Activated T-helper 2 cell treated with anti-CD3 and anti-CD28 coated beads, Interferon-gamma antibody, Interleukin-2, Interleukin-4, amounts not matched to agents 10 μg/mL and 5 μg/mL and 100 μg/mL, durations not matched to agents 14 hours and 24 hours and 36 hours (primary cell): ENCODE measurements around the gene HOXA10. TPM values are rescaled to one million over a fixed set of nuclear protein-coding genes. Genes with fewer than 3 reads are reported as not detected.
A peak's percentile ranks its signal among the peaks of the same experiment; 100 is the strongest.

Experiments used
- DNase-seq: peaks from one replicate; pipeline ENCODE4 v3.0.0; 2021; ENCODE audit warnings: low spot score
- H3K27ac Mint-ChIP-seq: one replicate; pipeline ENCODE4 v1.8.0; 2021; ENCODE audit warnings: mixed read lengths
- H3K27me3 Mint-ChIP-seq: one replicate; pipeline ENCODE4 v1.8.0; 2021; ENCODE audit warnings: low read depth, mixed read lengths
- H3K36me3 Mint-ChIP-seq: one replicate; pipeline ENCODE4 v1.8.0; 2021; ENCODE audit warnings: low read depth, mixed read lengths
- H3K4me1 Mint-ChIP-seq: one replicate; pipeline ENCODE4 v1.8.0; 2021; ENCODE audit warnings: low read depth, mixed read lengths
- H3K4me3 Mint-ChIP-seq: one replicate; pipeline ENCODE4 v1.8.0; 2021; ENCODE audit warnings: low read depth, mild to moderate bottlenecking, moderate library complexity, mixed read lengths
- H3K9me3 Mint-ChIP-seq: one replicate; pipeline ENCODE4 v1.8.0; 2021; ENCODE audit warnings: mixed read lengths
- intact Hi-C: fragments of 100-400 bp; cut with micrococcal nuclease; formaldehyde crosslinking; loops from one replicate; pipeline ENCODE4 v1.15.1; 2023
- total RNA-seq: library from RNA; stranded (reverse); gene quantifications from 2 replicates; pipeline ENCODE4 v1.2.3, GENCODE V29; 2022

The HOXA10 gene
- total RNA-seq, 1 donor from 2014 or later, result not detected

DNA sequence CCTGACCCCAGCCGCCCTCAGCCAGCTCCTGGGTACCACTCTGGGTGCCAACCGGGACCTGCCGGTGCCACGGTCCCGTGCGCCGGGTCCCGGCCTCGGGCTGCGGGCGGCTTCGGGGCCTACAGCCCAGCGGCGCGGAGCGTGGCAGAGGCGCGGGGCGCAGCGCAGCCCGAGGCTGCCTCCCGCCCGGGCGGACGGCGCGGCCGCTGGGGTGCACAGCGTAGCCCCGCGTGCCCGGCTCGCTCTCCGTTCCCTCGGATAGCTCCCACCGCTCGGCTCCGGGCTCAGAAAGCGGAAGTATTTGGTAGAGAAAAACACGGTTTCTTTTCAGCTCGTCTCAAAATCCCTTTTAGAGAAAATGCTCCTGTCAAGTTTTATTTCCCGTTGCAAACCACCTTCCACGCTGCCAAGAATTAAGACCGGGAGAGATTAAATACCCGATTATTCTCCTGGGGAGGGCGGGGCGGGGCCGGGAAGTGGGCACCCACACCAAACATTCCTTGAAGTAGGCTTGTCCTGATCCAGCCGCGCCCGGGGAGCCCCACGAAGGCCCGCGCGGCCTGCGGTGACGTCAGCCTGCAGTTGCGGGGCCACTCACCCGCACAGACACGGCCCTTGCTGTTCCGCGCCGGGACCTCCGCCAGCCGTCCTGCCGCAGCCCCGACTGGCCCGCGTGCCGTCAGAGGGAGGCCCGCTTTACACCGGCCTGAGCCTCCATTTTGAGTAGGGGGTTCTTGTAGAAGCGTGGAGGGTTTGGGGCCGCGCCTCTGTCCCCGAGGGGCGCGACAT is 18.6 kb upstream of the HOXA10 start:
- intact Hi-C loops, result loop anchor here (10.0 kb wide), 1 partner anchor 592 kb away; no protein-coding TSS in a partner anchor
- DNase-seq, result no peak
- peaks cover 88% of the 10 kb centered on the region for H3K27me3 Mint-ChIP-seq

DNA sequence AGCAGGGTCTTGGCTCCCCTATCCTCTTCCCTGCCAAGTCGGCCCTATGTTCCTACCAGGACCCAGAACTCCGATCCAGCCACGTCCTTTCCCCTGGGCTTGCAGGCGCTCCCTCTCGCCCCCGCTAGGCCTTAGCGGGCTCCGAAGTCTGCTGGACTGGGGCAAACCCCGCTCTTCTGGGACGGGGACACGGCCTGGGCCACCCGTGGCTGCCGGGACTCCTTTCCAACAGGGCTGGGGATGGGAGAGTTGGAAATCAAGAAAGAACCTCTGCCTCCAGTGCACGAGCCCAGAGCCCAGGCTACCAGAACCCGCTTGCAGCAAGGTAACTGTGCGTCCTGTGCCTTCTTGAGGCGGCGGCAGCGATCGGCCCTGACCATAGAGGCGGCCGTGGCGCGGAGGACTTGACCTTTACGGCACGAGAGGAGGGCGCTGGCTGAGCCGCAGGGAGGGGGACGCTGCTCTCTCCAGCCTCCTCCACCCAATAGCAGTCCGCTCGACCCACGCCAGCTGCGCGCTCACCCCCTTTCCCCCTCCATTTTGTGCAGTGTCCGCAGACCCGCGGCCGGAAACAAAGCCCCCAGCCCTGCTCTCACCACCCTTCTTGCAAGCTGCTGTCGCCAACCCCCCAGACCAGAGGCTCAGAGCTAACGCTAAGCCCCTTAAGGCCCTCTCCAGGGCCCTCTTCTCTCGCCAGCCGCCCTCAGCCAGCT is 17.9 kb upstream of the HOXA10 start:
- H3K36me3 Mint-ChIP-seq, result no peaks in the 10 kb centered on the region
- no peaks in the 10 kb centered on the region for H3K9me3 Mint-ChIP-seq
- no peak for DNase-seq
- peaks cover 8% of the 10 kb centered on the region for H3K4me1 Mint-ChIP-seq
- no peak overlapping the region for H3K27ac Mint-ChIP-seq
- H3K4me3 Mint-ChIP-seq, result no peak overlapping the region
- H3K27me3 Mint-ChIP-seq, result peaks cover 88% of the 10 kb centered on the region
- intact Hi-C loops, result loop anchor here (10.0 kb wide), 1 partner anchor 593 kb away; no protein-coding TSS in a partner anchor

More for the DNA sequence above, 18.6 kb upstream of the HOXA10 start:
- no peak overlapping the region for H3K4me3 Mint-ChIP-seq
- H3K4me1 Mint-ChIP-seq, result peaks cover 8% of the 10 kb centered on the region
- no peak overlapping the region for H3K27ac Mint-ChIP-seq
- H3K9me3 Mint-ChIP-seq, result no peaks in the 10 kb centered on the region
- no peaks in the 10 kb centered on the region for H3K36me3 Mint-ChIP-seq

DNA sequence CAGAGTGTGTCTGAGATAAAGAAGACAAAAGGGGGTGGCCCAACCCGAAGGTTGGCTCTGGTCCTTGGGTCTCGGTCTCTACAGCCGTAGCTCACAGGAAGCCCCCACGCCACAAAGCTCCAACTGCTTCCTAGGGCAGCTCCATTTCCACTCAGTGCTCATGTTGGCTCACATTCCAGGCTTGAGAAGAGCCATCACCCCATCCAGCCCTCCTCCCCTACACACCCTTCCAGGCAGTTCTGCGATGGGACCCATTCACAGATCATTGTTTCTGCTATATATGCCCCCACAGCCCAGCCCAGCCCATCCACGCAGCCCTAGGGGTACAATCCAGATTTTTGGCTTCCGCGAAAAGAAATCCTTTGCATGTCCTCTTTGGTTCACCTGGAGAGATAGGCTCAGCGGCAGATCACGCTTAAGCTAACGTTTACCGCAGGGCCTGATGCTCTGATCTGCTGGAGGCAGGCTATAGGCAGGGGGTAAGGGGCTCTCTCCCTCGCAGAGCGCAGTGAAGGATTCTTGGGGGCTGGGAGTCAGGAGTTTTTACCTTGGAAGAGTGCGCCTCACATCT is 17.1 kb upstream of the HOXA10 start:
- DNase-seq, result no peak
- no peak overlapping the region for H3K4me3 Mint-ChIP-seq
- peaks cover 7% of the 10 kb centered on the region for H3K4me1 Mint-ChIP-seq
- H3K9me3 Mint-ChIP-seq, result no peaks in the 10 kb centered on the region
- no peaks in the 10 kb centered on the region for H3K36me3 Mint-ChIP-seq
- no peak overlapping the region for H3K27ac Mint-ChIP-seq
- H3K27me3 Mint-ChIP-seq, result peaks cover 88% of the 10 kb centered on the region
- intact Hi-C loops, result loop anchor here (10.0 kb wide), 1 partner anchor 594 kb away; no protein-coding TSS in a partner anchor

DNA sequence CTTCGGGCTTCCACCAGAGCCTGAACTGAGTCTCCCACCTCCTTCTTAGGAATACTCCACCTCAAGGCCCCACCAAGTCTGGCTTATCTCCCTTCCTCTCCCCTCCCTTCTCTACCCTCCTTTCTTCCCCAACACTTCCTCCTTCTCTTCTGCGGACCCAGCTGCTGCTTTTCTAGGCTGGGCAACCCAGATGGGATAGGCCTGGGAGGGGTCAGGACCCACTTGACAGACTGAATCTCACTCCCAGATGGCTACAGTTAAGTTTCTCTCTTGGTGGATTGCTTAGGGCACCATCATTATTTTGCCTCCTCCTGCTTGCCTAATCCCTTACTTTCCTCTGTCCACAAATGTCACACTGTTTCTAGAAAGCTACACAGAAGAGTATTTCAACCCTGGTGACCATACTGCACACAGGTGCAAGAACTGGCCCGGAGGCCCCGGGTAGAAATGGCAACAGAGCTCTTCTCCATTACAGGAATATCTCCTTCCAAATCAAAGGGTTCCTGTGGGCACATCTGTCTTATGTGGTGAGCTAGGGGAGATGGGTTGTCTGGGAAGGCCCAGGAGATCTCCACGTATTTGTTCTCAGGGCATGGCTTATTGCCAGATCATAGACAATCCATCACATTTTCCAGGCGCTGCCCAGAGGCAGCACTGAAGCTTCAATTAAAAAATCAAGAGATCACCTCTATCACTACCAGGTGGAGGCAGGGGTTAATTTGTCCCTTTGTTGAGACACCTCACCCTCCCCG is 16.1 kb upstream of the HOXA10 start:
- Mint-ChIP-seq H3K9me3 (no peaks in the 10 kb centered on the region), H3K27me3 (peaks cover 92% of the 10 kb centered on the region), H3K4me1 (peaks cover 9% of the 10 kb centered on the region), H3K36me3 (no peaks in the 10 kb centered on the region), H3K27ac (no peak overlapping the region), H3K4me3 (no peak overlapping the region)
- intact Hi-C loops, result loop anchor here (10.0 kb wide), 1 partner anchor 595 kb away; no protein-coding TSS in a partner anchor
- no peak for DNase-seq

DNA sequence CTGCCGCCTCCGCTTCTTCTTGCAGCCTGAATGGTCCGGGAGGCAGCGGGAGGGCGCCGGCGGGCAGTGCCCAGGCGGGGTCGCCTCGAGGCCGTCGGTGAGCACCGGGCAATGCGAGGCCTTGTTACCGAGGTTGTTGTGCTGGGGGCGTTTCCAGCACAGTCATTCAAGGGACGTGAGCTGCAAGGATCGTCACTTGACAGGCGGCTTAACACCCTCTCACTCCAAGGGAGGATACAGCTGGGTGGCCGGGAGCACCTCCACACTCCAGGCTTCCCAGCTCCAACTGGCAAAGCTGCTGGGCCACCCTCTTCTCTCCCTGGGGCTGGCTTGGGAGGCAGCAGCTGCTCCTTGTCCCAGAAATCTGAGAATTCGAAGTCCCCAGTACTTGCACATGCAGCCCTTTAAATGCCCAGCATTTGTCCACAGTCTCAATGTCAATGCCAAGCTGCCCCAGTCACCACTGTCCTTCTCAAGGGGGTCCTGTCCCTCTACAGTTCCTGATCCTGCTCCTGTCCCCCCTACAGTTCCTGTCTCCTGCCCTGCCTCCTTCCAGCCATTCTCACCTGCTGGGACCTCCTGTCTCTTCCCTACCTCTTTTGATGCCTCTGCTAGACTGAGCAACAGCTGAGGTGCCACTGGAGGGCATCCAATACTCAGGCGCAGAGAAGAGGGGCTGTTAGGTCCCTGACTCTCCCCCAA is 15.3 kb upstream of the HOXA10 start:
- H3K36me3 Mint-ChIP-seq, result no peaks in the 10 kb centered on the region
- no peaks in the 10 kb centered on the region for H3K9me3 Mint-ChIP-seq
- H3K4me1 Mint-ChIP-seq, result peaks cover 14% of the 10 kb centered on the region
- no peak for DNase-seq
- peaks cover 91% of the 10 kb centered on the region for H3K27me3 Mint-ChIP-seq
- no peak overlapping the region for H3K27ac Mint-ChIP-seq
- intact Hi-C loops, result no loop called here
- no peak overlapping the region for H3K4me3 Mint-ChIP-seq

DNA sequence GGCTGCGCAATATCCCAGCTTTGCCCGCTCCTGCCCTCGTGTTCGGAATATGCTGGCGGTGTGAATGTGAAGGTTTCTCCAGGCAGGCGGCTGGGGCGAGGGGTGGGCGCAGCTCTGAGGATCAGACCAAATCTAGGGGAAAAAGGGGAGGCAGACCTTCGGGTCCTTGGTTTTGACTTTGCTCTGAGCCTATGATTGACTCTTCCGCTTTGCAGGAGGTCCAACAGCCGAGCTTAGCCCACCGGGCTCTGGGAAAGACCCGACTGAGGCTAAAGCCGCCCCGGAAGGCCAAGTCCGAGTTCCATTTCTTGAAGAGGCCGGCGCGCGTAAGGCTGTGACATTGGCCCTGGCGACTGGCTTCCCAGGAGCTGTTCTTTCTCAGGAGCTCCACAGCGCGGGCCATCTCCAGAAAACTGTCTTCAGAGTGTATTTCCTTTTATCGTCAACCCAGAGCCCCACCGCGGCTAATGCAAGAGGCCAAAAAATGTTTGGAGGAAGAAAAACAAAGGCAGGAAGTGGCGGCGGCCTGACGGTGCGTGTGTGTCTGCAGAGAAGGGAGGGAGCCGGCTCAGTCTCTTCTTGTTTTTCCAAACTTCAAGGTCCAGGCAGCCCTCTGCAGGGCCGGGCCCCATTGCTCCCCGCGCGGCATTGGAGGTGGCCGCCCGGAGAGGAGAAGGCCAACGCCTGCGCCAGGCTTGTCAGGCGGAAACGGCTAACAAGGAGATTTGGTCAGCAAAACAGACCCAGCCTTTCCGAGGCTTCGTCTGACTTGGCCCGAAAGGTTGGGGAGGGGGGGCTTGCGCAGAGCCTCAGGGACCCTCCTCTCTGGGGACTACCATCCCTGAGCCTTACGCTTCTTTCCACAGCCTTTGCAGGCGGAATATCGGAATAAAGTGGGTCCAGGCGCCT is 14.5 kb upstream of the HOXA10 start:
- peak overlapping the region; percentile 42 for H3K4me3 Mint-ChIP-seq
- no peaks in the 10 kb centered on the region for H3K36me3 Mint-ChIP-seq
- H3K27ac Mint-ChIP-seq, result no peak overlapping the region
- peaks cover 14% of the 10 kb centered on the region for H3K4me1 Mint-ChIP-seq
- peaks cover 87% of the 10 kb centered on the region for H3K27me3 Mint-ChIP-seq
- no peaks in the 10 kb centered on the region for H3K9me3 Mint-ChIP-seq
- no peak for DNase-seq
- intact Hi-C loops, result loop anchor here (1.0 kb wide), 1 partner anchor 16 kb away; no protein-coding TSS in a partner anchor

DNA sequence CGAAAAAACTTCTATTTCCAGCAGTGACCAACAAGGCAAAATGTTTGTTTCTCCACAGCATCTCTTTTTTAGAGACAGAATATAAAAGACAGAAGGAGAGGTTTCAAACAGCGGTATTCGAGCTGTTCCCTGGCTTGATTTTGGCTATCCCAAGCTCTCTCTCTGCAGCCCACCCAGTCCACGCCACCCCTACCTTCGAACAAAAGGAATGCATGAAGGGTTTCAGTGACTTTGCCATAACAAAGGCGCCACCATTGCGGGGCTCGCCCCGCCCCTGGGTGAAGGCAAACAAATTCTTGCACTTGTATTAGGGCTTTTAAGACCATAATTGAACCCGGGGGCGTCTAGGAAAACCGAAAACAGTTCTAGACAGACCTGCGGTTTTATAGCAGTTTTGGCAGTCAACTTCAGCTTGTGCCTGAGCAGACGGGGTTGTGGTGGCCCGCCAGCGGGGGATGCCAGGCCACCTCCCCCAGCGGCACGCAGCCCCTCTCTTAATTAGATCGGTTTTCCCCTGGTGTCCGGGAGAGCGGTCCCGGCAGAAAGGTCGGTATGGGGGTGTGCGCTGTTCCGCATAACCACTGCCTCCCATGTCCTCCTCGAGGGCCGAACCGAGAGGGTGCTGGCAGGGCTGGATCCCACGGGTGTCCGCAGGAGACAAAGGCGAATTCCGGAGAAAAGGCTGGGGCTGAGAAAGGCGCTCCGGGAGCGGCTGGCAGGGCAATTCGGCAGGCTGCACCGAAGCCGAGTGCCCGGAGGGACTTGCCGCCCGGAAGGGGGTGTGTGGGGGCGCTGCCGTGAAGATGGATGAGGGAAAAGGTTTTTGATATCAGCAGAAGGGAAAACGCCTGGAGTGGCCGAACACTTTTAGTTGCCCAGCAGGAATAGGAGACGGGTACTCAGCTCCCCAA is 13.6 kb upstream of the HOXA10 start:
- H3K36me3 Mint-ChIP-seq, result no peaks in the 10 kb centered on the region
- peaks cover 84% of the 10 kb centered on the region for H3K27me3 Mint-ChIP-seq
- peaks cover 14% of the 10 kb centered on the region for H3K4me1 Mint-ChIP-seq
- intact Hi-C loops, result loop anchor here (1.0 to 2.0 kb wide), 2 partner anchors 13 to 15 kb away; partner anchors contain the start of gene HOXA13
- H3K9me3 Mint-ChIP-seq, result no peaks in the 10 kb centered on the region
- no peak overlapping the region for H3K27ac Mint-ChIP-seq
- DNase-seq, result no peak
- no peak overlapping the region for H3K4me3 Mint-ChIP-seq

DNA sequence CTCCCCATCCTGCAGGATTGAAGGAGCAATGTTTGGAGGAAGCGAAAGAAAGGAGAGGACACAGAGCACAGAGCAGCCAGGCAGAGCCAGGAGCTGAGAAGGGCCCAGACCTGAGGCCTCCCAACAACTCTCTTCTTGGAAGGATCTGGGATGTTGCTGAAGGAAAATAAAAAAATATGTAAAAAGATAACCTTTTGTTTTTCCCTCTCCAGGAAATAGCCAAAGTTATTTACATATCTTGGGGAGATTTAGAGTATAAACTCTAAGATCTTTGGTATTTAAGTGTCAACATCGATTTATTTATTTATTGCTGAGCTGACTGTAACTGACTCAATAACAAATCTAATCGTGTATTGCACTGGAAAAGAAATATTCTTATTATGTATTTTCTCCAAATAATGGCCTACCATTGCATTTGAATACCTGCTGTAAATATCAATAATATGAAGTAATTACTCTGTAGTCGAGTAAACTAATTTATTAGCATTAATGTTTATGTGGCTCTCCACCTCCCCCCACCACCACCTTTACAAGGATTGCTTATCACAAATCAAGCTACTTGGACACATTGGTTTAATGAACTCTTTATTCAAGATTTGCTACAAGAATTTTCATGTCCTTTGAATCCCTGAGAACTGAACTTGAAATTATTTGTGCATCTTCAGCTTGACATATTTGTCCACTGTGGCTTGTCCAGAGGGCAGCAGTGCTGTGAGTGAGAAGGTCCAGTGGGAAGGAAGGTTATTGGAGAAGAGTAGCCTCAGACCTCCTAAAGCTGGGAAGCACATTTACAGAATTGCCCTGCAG is 12.8 kb upstream of the HOXA10 start:
- peaks cover 83% of the 10 kb centered on the region for H3K27me3 Mint-ChIP-seq
- peaks cover 14% of the 10 kb centered on the region for H3K4me1 Mint-ChIP-seq
- DNase-seq, result no peak
- H3K4me3 Mint-ChIP-seq, result no peak overlapping the region
- no peaks in the 10 kb centered on the region for H3K36me3 Mint-ChIP-seq
- intact Hi-C loops, result loop anchor here (2.0 kb wide), 1 partner anchor 14 kb away; the partner anchor contains the start of gene HOXA13
- H3K9me3 Mint-ChIP-seq, result no peaks in the 10 kb centered on the region
- H3K27ac Mint-ChIP-seq, result no peak overlapping the region

DNA sequence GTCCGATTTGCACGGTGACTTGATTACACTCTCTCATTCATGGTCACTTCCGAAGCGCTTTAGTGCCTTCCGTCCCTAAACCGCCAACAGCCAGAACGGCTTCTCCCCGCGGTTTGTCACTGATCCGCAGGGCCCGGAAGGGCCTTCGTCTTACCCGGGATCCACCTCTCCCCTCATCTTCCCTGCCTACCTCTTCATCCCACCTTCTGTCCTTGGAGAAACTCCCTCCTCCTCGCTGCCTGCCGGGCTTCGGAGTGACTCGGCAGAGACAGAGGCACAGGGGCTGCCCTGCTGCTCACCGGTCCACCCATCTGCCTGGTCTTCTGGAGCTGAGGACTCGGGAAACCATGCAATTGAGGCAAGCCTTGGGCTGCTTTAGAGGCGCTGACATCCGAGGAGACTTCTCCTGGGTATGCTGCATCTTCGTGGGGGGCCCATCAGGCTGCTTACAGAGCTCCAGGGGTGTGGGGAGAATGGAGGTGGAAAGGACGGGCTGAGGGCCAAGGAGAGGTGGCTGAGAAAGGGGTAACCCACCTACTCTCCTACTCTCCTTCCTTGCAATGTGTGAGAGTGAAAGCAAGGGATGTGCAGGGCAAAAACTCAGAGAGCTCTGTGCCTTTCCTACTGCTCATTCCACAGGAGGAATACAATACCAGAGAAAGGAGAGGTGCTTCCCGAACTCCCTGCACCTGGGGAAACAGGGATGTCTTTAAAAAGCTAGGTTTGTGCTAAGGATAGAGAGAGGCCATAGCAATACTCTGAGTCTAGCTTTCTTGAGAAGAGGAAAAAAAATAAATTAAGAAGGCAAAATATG is 11.9 kb upstream of the HOXA10 start:
- no peak overlapping the region for H3K4me3 Mint-ChIP-seq
- intact Hi-C loops, result loop anchor here (2.0 kb wide), 3 partner anchors 15 to 29 kb away; partner anchors contain the start of genes HOXA13 and HOXA7

More for the DNA sequence above, 11.9 kb upstream of the HOXA10 start:
- peaks cover 82% of the 10 kb centered on the region for H3K27me3 Mint-ChIP-seq
- H3K4me1 Mint-ChIP-seq, result peaks cover 14% of the 10 kb centered on the region
- DNase-seq, result no peak
- H3K27ac Mint-ChIP-seq, result peak overlapping the region; percentile 8
- H3K36me3 Mint-ChIP-seq, result no peaks in the 10 kb centered on the region
- H3K9me3 Mint-ChIP-seq, result no peaks in the 10 kb centered on the region
